Esophagus muscularis mucosa (tissue), 4 donors: Measurements from ENCODE around the gene TCF7L2.

Source experiments
- EP300 ChIP-seq: sonication (generic); formaldehyde crosslinking; IDR thresholded peaks from one replicate; pipeline ENCODE4 v1.6.1; 2017; ENCODE audit warnings: antibody characterized with exemption
- POLR2A ChIP-seq: fragments of 450-650 bp; IDR thresholded peaks from one replicate; pipeline ENCODE4 v1.6.1; 2017; ENCODE audit warnings: antibody characterized with exemption, moderate library complexity, mild to moderate bottlenecking, low read depth
- TF ChIP-seq, protein P1 (sequence below), 3 experiments: fragments of 200-600 bp in 2 of 3; fragments of 450-650 bp in 1 of 3; sonication (generic) in 2 of 3; IDR thresholded peaks; one replicate each; pipeline ENCODE4 v1.5.1; 2017 to 2019; ENCODE audit warnings: antibody characterized with exemption in 3 of 3, mild to moderate bottlenecking in 2 of 3, moderate library complexity in 1 of 3

- no peak for TF ChIP-seq EP300
- TF ChIP-seq, protein P1, sequence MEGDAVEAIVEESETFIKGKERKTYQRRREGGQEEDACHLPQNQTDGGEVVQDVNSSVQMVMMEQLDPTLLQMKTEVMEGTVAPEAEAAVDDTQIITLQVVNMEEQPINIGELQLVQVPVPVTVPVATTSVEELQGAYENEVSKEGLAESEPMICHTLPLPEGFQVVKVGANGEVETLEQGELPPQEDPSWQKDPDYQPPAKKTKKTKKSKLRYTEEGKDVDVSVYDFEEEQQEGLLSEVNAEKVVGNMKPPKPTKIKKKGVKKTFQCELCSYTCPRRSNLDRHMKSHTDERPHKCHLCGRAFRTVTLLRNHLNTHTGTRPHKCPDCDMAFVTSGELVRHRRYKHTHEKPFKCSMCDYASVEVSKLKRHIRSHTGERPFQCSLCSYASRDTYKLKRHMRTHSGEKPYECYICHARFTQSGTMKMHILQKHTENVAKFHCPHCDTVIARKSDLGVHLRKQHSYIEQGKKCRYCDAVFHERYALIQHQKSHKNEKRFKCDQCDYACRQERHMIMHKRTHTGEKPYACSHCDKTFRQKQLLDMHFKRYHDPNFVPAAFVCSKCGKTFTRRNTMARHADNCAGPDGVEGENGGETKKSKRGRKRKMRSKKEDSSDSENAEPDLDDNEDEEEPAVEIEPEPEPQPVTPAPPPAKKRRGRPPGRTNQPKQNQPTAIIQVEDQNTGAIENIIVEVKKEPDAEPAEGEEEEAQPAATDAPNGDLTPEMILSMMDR (IDR thresholded peaks at IDR 0.05) = no peak
- TF ChIP-seq POLR2A = no peak
Measured at GRCh38 chr10:113129117-113129516, 179.1 kb downstream of the TCF7L2 start.
